Measurements from ENCODE around the gene DOC2A. TPM values are rescaled to one million over a fixed set of nuclear protein-coding genes. Genes with fewer than 3 reads are reported as not detected.

Gene DOC2A
- total and polyA plus RNA-seq, 10 of the 15 experiments (the other 5 are each of a cell fraction or from before 2014, with no cell fraction given) = 0.06 to 0.17 (median 0.12) TPM; not detected in 6

- TF ChIP-seq YY1 (IDR thresholded peaks at IDR 0.05; ENCODE audit: low read depth, low read length) (peak; percentile 94), HCFC1 (IDR thresholded peaks at IDR 0.05; ENCODE audit: low read length) (0 out of 2 replicates have a peak, but pooled peaks have one; percentile 8), SPI1 (IDR thresholded peaks at IDR 0.05; ENCODE audit: borderline replicate concordance, insufficient read depth, low read depth, low read length) (peak; percentile 40; the same call in 1 of the 2 replicates), RFX5 (IDR thresholded peaks at IDR 0.05; ENCODE audit: low read depth, low read length) (peak; percentile 96), IKZF2 (IDR thresholded peaks at IDR 0.05) (peak; percentile 91), ATF7 (IDR thresholded peaks at IDR 0.05; ENCODE audit: low read depth) (no peak), FOS (IDR thresholded peaks at IDR 0.05; ENCODE audit: borderline replicate concordance, extremely low read depth, insufficient read length) (no peak), MAX (IDR thresholded peaks at IDR 0.05; ENCODE audit: low read depth, low read length) (peak; percentile 75), PAX5 (IDR thresholded peaks at IDR 0.05; ENCODE audit: borderline replicate concordance, low read depth, low read length) (peak; percentile 31; the same call in 1 of the 2 replicates), MLLT1 (IDR thresholded peaks at IDR 0.05) (peak; percentile 84), NRF1 (conservative IDR thresholded peaks at IDR 0.05; ENCODE audit: low read depth, low read length) (peak; percentile 97), PKNOX1 (IDR thresholded peaks at IDR 0.05) (peak; percentile 68; the same call in 1 of the 2 replicates), RAD51 (IDR thresholded peaks at IDR 0.05) (no peak), CREM (IDR thresholded peaks at IDR 0.05; ENCODE audit: low read depth) (peak; percentile 38; the same call in 1 of the 2 replicates), ASH2L (IDR thresholded peaks at IDR 0.05; ENCODE audit: borderline replicate concordance, low read depth) (no peak), CUX1 (IDR thresholded peaks at IDR 0.05; ENCODE audit: insufficient replicate concordance, low read depth, low read length) (no peak), SMARCA5 (IDR thresholded peaks at IDR 0.05) (peak; percentile 55; the same call in 1 of the 2 replicates), ZBTB4 (CRISPR knock-in tag; IDR thresholded peaks at IDR 0.05) (no peak)
Observed at GRCh38 chr16:29973384-29974246, 37.2 kb downstream of the DOC2A start, which contains the start of gene TAOK2 (continued).

All from GM12878 (cell line).